ENCODE measurements around the gene ZFAND2A. TPM values are rescaled to one million over a fixed set of nuclear protein-coding genes. Genes with fewer than 3 reads are reported as not detected.

The ZFAND2A gene
- total RNA-seq, 4 donors from 2014 or later: 12.0 to 17.9 (median 14.1) TPM

- H3K4me3 ChIP-seq: no peak overlapping the region
- no peaks in the 10 kb centered on the region for H3K36me3 ChIP-seq
- intact Hi-C loops (cut with DNase I; ENCODE audit: low total_unique reads): no loop called here
- no peak for DNase-seq
- no peaks in the 10 kb centered on the region for H3K4me1 ChIP-seq
- no peak overlapping the region for H3K27ac ChIP-seq
- H3K9me3 ChIP-seq: no peaks in the 10 kb centered on the region
- no peaks in the 10 kb centered on the region for H3K27me3 ChIP-seq
- no peak for ATAC-seq
- TF ChIP-seq POLR2A (IDR thresholded peaks at IDR 0.05): no peak
- TF ChIP-seq, protein P1, sequence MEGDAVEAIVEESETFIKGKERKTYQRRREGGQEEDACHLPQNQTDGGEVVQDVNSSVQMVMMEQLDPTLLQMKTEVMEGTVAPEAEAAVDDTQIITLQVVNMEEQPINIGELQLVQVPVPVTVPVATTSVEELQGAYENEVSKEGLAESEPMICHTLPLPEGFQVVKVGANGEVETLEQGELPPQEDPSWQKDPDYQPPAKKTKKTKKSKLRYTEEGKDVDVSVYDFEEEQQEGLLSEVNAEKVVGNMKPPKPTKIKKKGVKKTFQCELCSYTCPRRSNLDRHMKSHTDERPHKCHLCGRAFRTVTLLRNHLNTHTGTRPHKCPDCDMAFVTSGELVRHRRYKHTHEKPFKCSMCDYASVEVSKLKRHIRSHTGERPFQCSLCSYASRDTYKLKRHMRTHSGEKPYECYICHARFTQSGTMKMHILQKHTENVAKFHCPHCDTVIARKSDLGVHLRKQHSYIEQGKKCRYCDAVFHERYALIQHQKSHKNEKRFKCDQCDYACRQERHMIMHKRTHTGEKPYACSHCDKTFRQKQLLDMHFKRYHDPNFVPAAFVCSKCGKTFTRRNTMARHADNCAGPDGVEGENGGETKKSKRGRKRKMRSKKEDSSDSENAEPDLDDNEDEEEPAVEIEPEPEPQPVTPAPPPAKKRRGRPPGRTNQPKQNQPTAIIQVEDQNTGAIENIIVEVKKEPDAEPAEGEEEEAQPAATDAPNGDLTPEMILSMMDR (IDR thresholded peaks at IDR 0.05 in 4 of 5, conservative IDR thresholded peaks at IDR 0.05 in 1 of 5): no peak
- in situ Hi-C loops (cut with MboI; ENCODE audit: low sequenced_read_pairs in 4 of 4): no loop called here
Observed at GRCh38 chr7:1114088-1114487, 45.9 kb downstream of the ZFAND2A start.

- ATAC-seq (no peak), DNase-seq (no peak)
- no peaks in the 10 kb centered on the region for H3K4me1 ChIP-seq
- H3K36me3 ChIP-seq: no peaks in the 10 kb centered on the region
- intact Hi-C loops (cut with DNase I; ENCODE audit: low total_unique reads): no loop called here
- in situ Hi-C loops (cut with MboI; ENCODE audit: low sequenced_read_pairs in 4 of 4): no loop called here
- no peaks in the 10 kb centered on the region for H3K27me3 ChIP-seq
- no peak overlapping the region for H3K4me3 ChIP-seq
- no peak overlapping the region for H3K27ac ChIP-seq
- no peaks in the 10 kb centered on the region for H3K9me3 ChIP-seq
- no peak for TF ChIP-seq POLR2A (IDR thresholded peaks at IDR 0.05)
- TF ChIP-seq, protein P1 (IDR thresholded peaks at IDR 0.05 in 4 of 5, conservative IDR thresholded peaks at IDR 0.05 in 1 of 5): no peak
Observed at GRCh38 chr7:1113548-1113885, 46.5 kb downstream of the ZFAND2A start.

DNA sequence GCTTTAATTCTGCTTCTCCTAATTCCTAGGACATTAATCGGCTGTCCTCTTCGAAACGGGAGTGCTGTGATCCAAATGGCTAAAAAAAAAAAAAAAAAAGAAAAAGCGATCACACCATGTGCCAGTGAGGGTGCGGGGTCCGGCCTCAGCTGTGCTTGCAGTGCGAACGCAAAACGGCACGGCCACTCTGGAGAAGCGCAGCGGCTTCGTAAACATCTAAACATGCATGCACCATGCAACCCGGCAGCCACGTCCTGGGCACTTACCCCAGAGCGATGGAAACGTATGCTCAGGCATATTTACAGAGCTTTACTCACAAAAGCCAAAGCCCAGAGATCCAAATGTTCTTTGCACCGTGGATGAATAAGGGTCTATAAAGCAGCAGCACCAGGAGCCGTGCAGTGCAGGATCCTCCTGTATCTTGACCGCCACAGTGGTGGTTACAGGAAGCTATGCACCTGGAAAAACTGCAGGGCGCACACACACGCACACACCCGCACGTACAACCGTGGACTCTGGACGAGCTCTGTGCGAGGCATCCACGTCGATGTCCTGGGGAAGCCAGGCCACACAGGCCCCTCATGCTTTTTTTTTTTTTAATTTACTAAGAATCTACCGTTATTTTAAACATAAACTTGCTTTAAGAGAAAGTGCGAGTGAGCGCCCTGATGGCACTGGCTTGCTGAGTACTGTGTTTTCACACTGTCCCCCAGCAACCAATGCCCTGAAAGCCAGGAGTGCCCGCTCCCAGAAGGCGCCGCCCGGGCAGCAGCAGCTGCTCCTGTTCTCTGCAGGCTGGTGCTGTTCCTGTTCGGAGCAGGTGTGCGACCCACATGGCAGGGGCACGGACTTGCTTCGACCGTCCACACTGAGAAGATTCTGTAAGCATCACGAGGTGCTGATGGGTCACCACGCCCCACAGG lies 47.1 kb downstream of the ZFAND2A start:
- Histone ChIP-seq H3K27ac (no peak overlapping the region), H3K4me1 (no peaks in the 10 kb centered on the region), H3K36me3 (no peaks in the 10 kb centered on the region), H3K4me3 (no peak overlapping the region), H3K27me3 (no peaks in the 10 kb centered on the region), H3K9me3 (no peaks in the 10 kb centered on the region)
- in situ Hi-C loops (cut with MboI; ENCODE audit: low sequenced_read_pairs in 4 of 4) (no loop called here), intact Hi-C loops (cut with DNase I; ENCODE audit: low total_unique reads) (no loop called here)
- TF ChIP-seq POLR2A (IDR thresholded peaks at IDR 0.05): no peak
- TF ChIP-seq, protein P1 (IDR thresholded peaks at IDR 0.05 in 4 of 5, conservative IDR thresholded peaks at IDR 0.05 in 1 of 5): no peak
- ATAC-seq: no peak
- DNase-seq: no peak

DNA sequence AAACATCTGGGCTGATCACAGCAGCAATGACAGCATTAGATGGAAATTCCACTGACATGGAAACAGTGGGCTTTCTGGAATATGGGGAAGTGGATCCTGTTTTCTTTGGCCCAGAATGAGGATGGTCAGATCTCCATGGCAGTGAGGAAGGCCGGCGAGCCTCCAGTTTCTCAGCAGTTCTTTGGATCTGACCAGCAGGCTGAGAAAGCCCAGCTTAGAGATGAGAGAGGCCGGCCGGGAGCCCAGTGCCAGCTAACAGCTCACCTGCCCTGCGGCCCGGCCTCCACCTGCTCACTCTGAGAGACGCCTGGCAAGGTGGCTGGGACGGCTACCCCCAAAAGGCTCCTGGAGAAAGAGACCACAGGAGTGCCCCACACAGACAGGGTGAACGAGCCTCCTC lies 47.9 kb downstream of the ZFAND2A start:
- TF ChIP-seq, protein P1 (IDR thresholded peaks at IDR 0.05 in 4 of 5, conservative IDR thresholded peaks at IDR 0.05 in 1 of 5): no peak
- no peak for TF ChIP-seq POLR2A (IDR thresholded peaks at IDR 0.05)
- no peaks in the 10 kb centered on the region for H3K27me3 ChIP-seq
- no peaks in the 10 kb centered on the region for H3K9me3 ChIP-seq
- H3K4me3 ChIP-seq: no peak overlapping the region
- in situ Hi-C loops (cut with MboI; ENCODE audit: low sequenced_read_pairs in 4 of 4) (no loop called here), intact Hi-C loops (cut with DNase I; ENCODE audit: low total_unique reads) (no loop called here)
- no peak for DNase-seq
- H3K36me3 ChIP-seq: no peaks in the 10 kb centered on the region
- no peak overlapping the region for H3K27ac ChIP-seq
- peaks cover 0 to 1% of the 10 kb centered on the region in 2 donors for H3K4me1 ChIP-seq
- ATAC-seq: no peak

Measured in gastrocnemius medialis (tissue), 4 donors.